T-helper 2 cell treated with Interferon-gamma antibody and Interleukin-4, amounts not matched to agents 100 ng/mL and 5 ng/mL, for 36 hours (primary cell): Measurements from ENCODE around the gene NR5A1. TPM values are rescaled to one million over a fixed set of nuclear protein-coding genes. Genes with fewer than 3 reads are reported as not detected.

Experiments
- intact Hi-C: fragments of 100-400 bp; cut with micrococcal nuclease; formaldehyde crosslinking; loops from one replicate; pipeline ENCODE4 v1.15.1; 2023
- total RNA-seq: library from RNA; stranded (reverse); gene quantifications from 2 replicates; pipeline ENCODE4 v1.2.3, GENCODE V29; 2022

Gene NR5A1
- total RNA-seq, 1 donor from 2014 or later, result not detected

- intact Hi-C loops, result no loop called here
Observed at GRCh38 chr9:124500028-124500795, 7.0 kb downstream of the NR5A1 start.

DNA sequence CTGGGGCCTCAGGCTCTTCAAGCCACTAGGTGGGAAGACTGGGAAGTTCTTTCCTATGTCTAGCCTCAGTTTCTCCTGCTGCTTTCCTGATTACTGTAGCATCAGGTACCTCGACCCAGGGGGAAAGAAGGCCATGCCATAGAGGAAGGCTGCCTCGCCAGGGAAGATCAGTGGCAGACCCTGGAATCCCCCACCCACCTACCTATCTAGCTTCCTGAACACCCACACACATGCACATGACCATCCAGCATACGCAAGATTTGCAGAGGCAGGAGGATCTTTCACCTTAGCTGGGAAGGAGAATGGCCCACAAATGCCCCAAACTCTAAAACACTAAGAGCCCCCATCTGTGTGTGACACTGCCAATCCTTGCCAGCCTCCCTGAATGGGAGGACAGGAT is 8.0 kb downstream of the NR5A1 start:
- intact Hi-C loops, result no loop called here

- intact Hi-C loops, result no loop called here
Observed at GRCh38 chr9:124498499-124499146, 8.6 kb downstream of the NR5A1 start.

GRCh38 chr9:124498040-124498439 is 9.2 kb downstream of the NR5A1 start:
- intact Hi-C loops, result no loop called here

GRCh38 chr9:124497441-124497840 is 9.8 kb downstream of the NR5A1 start:
- intact Hi-C loops, result no loop called here

GRCh38 chr9:124496463-124496862 is 10.7 kb downstream of the NR5A1 start:
- intact Hi-C loops, result no loop called here

- intact Hi-C loops, result no loop called here
Observed at GRCh38 chr9:124496075-124496449, 11.1 kb downstream of the NR5A1 start.

- intact Hi-C loops, result no loop called here
Observed at GRCh38 chr9:124495126-124496074, 11.8 kb downstream of the NR5A1 start.

- intact Hi-C loops, result no loop called here
Observed at GRCh38 chr9:124493794-124494479, 13.3 kb downstream of the NR5A1 start.

GRCh38 chr9:124493218-124493617 is 14.0 kb downstream of the NR5A1 start:
- intact Hi-C loops, result no loop called here

DNA sequence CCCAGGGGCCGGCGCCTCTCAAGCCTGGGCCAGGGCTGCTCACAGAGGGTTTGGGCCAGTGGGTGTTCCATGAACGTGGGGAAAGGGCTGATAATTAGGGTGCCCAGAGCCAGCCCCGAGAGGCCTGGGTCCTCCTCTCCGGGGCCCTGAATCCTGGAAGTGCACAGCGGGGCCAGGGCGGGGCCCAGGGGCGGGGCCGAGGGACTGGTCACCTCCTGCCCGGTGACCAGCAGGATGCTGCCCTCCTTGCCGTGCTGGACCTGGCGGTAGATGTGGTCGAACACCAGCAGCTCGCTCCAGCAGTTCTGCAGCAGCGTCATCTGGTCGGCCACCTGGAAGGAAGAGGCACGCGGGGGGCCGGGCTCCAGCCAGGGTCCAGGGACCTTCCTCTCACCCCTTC is 14.4 kb downstream of the NR5A1 start:
- intact Hi-C loops, result no loop called here

DNA sequence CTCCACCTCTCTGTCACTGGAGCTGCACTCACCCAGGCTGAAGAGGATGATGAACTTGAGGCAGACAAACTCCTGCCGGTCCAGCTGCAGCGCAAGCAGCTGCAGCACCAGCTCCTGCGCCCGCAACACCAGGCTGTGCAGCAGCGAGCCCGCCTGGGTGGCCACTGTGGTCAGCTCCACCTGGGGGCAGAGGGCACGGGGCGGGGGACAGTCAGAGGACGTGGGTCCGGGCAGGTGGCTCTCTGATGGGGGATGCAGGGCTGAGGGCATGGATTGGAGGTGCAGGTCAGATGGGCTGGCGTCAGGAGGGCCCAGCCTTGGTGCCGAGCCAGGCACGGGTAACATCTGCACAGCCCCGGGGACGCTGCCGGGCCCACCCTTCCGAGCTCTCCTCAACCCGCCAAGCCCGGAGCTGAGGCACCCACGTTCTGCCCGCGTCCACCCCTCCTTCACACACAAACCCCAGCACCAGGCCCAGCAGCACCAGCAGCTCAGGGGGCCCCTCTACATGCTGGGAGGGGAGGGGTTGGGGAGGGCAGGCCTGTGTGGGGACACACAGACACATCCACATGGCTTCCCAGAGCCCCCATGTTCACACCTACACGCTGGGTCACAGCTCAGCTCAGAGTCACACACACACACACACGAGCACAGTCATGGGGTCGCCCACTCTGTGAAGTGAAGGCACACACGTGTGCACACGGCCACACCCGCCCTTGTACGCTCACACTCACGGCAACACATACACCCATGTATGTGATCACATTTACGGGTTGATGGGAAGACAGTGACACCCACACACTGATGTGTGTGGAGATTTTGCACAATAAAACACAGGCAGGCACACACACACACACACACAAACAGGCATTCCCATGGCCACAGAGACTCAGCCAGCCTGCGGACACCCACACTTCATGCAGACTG is 15.9 kb downstream of the NR5A1 start:
- intact Hi-C loops, result no loop called here

DNA sequence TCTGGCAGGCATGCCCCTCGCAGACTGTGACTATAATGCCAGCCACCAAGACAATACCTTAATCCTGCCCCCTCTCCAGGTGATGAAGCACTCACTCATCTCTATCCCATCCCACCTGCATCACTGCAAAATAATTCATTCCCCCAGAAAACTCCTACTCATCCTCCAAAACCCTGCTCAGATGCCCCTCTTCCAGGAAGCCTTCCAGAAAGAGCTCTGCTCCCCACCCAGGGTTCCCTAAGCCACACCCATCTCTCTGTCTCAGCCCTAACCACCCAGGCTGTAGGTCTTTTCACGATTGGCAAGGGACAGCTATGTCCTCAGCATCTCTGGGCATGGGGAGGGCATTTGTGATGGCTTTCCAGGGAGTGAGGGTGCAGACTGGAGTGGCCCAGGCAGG is 17.2 kb downstream of the NR5A1 start:
- intact Hi-C loops, result no loop called here

- intact Hi-C loops, result no loop called here
Observed at GRCh38 chr9:124489222-124489621, 18.0 kb downstream of the NR5A1 start.

GRCh38 chr9:124488641-124489210 is 18.5 kb downstream of the NR5A1 start:
- intact Hi-C loops, result no loop called here

GRCh38 chr9:124487260-124488182 is 19.7 kb downstream of the NR5A1 start:
- intact Hi-C loops, result no loop called here

DNA sequence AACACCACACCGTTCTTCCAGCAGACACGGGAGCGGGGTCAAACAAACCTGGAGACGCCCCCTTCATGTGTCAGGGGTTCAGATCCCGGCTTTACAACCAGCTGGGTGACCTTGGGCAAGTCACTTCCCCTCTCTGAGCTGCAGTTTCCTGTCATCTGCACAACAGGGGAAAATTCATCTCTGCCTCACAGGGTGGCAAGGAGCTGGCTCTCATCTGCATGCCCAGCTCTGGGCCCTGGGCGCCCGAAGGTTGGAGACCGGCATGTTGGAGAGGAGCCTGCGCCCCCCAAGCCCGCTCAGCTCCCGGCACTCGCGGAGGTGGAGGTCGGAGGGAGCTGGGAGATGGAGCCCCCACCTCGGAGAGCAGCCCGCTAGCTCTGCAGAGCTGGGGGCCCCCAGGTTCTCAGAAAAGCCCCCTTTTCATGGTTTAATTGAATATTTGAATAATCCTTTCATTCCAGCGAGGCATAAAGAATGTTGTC is 20.4 kb downstream of the NR5A1 start:
- intact Hi-C loops, result no loop called here

- intact Hi-C loops, result no loop called here
Observed at GRCh38 chr9:124485936-124486335, 21.3 kb downstream of the NR5A1 start.

- intact Hi-C loops, result no loop called here
Observed at GRCh38 chr9:124485201-124485600, 22.0 kb downstream of the NR5A1 start.
